Head of caudate nucleus (tissue), 42 donors: ENCODE data around the gene LLGL2.
A peak's percentile ranks its signal among the peaks of the same experiment; 100 is the strongest.

ENCODE experiments used
- DNase-seq, 42 donors: peaks; one replicate each; pipeline versions ENCODE4 v3.0.0 to v3.0.0-alpha.2; 2020 to 2021; ENCODE audit warnings: mixed read lengths in 7 of 42
- intact Hi-C: fragments of 100-400 bp; cut with DNase I; formaldehyde crosslinking; loops from one replicate; pipeline ENCODE4 v1.15.0; 2022

The LLGL2 gene

GRCh38 chr17:75504347-75505151, 20.9 kb upstream of the LLGL2 start:
- DNase-seq: peak in 3 of 42 donors; percentile 45 to 51 (median 49)
- intact Hi-C loops: no loop called here

- intact Hi-C loops: no loop called here
- DNase-seq: no peak
Observed at GRCh38 chr17:75505152-75505409, 20.4 kb upstream of the LLGL2 start.

- DNase-seq: no peak
- intact Hi-C loops: no loop called here
Observed at GRCh38 chr17:75505640-75506039, 19.9 kb upstream of the LLGL2 start.

- intact Hi-C loops: no loop called here
- DNase-seq: no peak
Observed at GRCh38 chr17:75506134-75506533, 19.4 kb upstream of the LLGL2 start.

- DNase-seq: peak in 4 of 42 donors; percentile 36 to 57 (median 44)
- intact Hi-C loops: no loop called here
Observed at GRCh38 chr17:75506888-75507287, 18.6 kb upstream of the LLGL2 start.

GRCh38 chr17:75507733-75508719, 17.5 kb upstream of the LLGL2 start:
- intact Hi-C loops: no loop called here
- peak; percentile 79 to 96 (median 90) for DNase-seq

- intact Hi-C loops: no loop called here
- DNase-seq: peak in 7 of 42 donors; percentile 38 to 76 (median 60)
Observed at GRCh38 chr17:75508931-75509361, 16.6 kb upstream of the LLGL2 start.

GRCh38 chr17:75509528-75510258, 15.8 kb upstream of the LLGL2 start:
- intact Hi-C loops: no loop called here
- peak in 1 of 42 donors; percentile 58 for DNase-seq

- no peak for DNase-seq
- intact Hi-C loops: no loop called here
Observed at GRCh38 chr17:75511270-75511609, 14.3 kb upstream of the LLGL2 start.

GRCh38 chr17:75511610-75512575, 13.6 kb upstream of the LLGL2 start:
- DNase-seq: peak in 2 of 42 donors; percentile 20 to 45
- intact Hi-C loops: no loop called here

GRCh38 chr17:75512926-75513640, 12.4 kb upstream of the LLGL2 start:
- DNase-seq: no peak
- intact Hi-C loops: no loop called here

GRCh38 chr17:75513641-75514000, 11.9 kb upstream of the LLGL2 start:
- intact Hi-C loops: no loop called here

GRCh38 chr17:75514299-75514918, 11.1 kb upstream of the LLGL2 start:
- intact Hi-C loops: loop anchor here (2.0 kb wide), 1 partner anchor 88 kb away; no protein-coding TSS in a partner anchor
- DNase-seq: peak in 5 of 42 donors; percentile 25 to 76 (median 40)

More at GRCh38 chr17:75513641-75514000, 11.9 kb upstream of the LLGL2 start:
- no peak for DNase-seq

GRCh38 chr17:75514919-75515495, 10.5 kb upstream of the LLGL2 start:
- intact Hi-C loops: loop anchor here (2.0 to 5.0 kb wide), 3 partner anchors 58 to 88 kb away; partner anchors contain the start of genes MYO15B and TMEM94
- peak in 4 of 42 donors; percentile 30 to 60 (median 37) for DNase-seq

GRCh38 chr17:75515496-75516254, 9.8 kb upstream of the LLGL2 start, which contains the start of gene CASKIN2:
Gene CASKIN2 (minus strand): TSS chr17:75515537. CDS start chr17:75513804, 1,733 bp downstream.
- peak; percentile 90 to 99 (median 97) for DNase-seq
- intact Hi-C loops: loop anchor here (2.0 to 5.0 kb wide), 3 partner anchors 58 to 89 kb away; partner anchors contain the start of genes MYO15B and TMEM94

- peak; percentile 91 to 99 (median 97) for DNase-seq
- intact Hi-C loops: loop anchor here (5.0 kb wide), 2 partner anchors 59 to 71 kb away; partner anchors contain the start of genes MYO15B and TMEM94
Observed at GRCh38 chr17:75516255-75516618, 9.3 kb upstream of the LLGL2 start, which contains the start of gene TSEN54. Gene TSEN54 (plus strand): TSS chr17:75516528. CDS start chr17:75516561, 33 bp downstream.
